ENCODE results near the gene RIMBP2. TPM values are rescaled to one million over a fixed set of nuclear protein-coding genes. Genes with fewer than 3 reads are reported as not detected.

The RIMBP2 gene
- total and polyA plus RNA-seq, 2 experiments from 2014 or later: 0.31 to 0.37 TPM

DNA sequence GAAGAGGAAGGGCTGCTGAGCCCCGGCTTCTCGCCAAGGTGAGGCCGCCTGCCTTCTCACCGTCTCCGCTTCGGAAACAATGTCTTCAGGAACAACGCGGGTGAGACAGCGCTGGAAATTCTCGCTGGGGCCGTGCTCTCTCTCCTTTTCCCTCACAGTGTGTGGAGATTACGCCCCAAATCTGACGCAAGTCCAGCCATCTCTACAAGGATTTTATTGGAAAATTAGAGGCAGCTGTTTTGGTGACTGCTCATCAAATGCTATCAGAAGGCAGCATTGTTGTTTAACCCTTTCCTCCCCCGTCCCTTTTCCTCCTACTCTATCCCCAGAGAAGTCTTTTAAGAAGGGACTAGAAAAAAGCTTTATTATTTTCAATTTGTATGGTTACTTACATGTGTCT is 324.9 kb downstream of the RIMBP2 start:
- Histone ChIP-seq H4K20me1 (replicated peaks; ENCODE audit: insufficient read depth) (no peaks in the 10 kb centered on the region), H3K27ac (ENCODE audit: low read depth) (no peak overlapping the region), H3K4me2 (no peak overlapping the region), H3K9me2 (ENCODE audit: insufficient read depth) (no peaks in the 10 kb centered on the region), H3K27me3 (ENCODE audit: insufficient read depth) (no peaks in the 10 kb centered on the region), H3K4me1 (ENCODE audit: insufficient read depth) (no peaks in the 10 kb centered on the region), H2AFZ (no peak overlapping the region), H3F3A (replicated peaks; ENCODE audit: low read depth) (no peaks in the 10 kb centered on the region), H3K79me2 (replicated peaks; ENCODE audit: insufficient read depth) (no peaks in the 10 kb centered on the region), H3K36me3 (ENCODE audit: insufficient read depth) (no peaks in the 10 kb centered on the region; the same call in 1 of the 2 replicates), H3K4me3 (no peak overlapping the region)
- Mint-ChIP-seq H3K4me1 (no peaks in the 10 kb centered on the region), H3K9me3 (peaks cover 77% of the 10 kb centered on the region), H3K4me3 (no peak overlapping the region), H3K27ac (no peak overlapping the region), H3K27me3 (ENCODE audit: insufficient read depth, low read depth, poor library complexity) (peaks cover 5% of the 10 kb centered on the region), H3K36me3 (ENCODE audit: low read depth) (peaks cover 35% of the 10 kb centered on the region)
- no peak for TF ChIP-seq EZH2phosphoT487 (IDR thresholded peaks at IDR 0.05; ENCODE audit: unreplicated experiment)
- TF ChIP-seq, protein P1, sequence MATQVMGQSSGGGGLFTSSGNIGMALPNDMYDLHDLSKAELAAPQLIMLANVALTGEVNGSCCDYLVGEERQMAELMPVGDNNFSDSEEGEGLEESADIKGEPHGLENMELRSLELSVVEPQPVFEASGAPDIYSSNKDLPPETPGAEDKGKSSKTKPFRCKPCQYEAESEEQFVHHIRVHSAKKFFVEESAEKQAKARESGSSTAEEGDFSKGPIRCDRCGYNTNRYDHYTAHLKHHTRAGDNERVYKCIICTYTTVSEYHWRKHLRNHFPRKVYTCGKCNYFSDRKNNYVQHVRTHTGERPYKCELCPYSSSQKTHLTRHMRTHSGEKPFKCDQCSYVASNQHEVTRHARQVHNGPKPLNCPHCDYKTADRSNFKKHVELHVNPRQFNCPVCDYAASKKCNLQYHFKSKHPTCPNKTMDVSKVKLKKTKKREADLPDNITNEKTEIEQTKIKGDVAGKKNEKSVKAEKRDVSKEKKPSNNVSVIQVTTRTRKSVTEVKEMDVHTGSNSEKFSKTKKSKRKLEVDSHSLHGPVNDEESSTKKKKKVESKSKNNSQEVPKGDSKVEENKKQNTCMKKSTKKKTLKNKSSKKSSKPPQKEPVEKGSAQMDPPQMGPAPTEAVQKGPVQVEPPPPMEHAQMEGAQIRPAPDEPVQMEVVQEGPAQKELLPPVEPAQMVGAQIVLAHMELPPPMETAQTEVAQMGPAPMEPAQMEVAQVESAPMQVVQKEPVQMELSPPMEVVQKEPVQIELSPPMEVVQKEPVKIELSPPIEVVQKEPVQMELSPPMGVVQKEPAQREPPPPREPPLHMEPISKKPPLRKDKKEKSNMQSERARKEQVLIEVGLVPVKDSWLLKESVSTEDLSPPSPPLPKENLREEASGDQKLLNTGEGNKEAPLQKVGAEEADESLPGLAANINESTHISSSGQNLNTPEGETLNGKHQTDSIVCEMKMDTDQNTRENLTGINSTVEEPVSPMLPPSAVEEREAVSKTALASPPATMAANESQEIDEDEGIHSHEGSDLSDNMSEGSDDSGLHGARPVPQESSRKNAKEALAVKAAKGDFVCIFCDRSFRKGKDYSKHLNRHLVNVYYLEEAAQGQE (IDR thresholded peaks at IDR 0.05; ENCODE audit: unreplicated experiment): no peak
- TF ChIP-seq, protein P2, sequence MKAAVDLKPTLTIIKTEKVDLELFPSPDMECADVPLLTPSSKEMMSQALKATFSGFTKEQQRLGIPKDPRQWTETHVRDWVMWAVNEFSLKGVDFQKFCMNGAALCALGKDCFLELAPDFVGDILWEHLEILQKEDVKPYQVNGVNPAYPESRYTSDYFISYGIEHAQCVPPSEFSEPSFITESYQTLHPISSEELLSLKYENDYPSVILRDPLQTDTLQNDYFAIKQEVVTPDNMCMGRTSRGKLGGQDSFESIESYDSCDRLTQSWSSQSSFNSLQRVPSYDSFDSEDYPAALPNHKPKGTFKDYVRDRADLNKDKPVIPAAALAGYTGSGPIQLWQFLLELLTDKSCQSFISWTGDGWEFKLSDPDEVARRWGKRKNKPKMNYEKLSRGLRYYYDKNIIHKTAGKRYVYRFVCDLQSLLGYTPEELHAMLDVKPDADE (IDR thresholded peaks at IDR 0.05): no peak
- TF ChIP-seq ZNF114 (CRISPR knock-in tag; IDR thresholded peaks at IDR 0.05): no peak
- TF ChIP-seq CREB1 (CRISPR knock-in tag; IDR thresholded peaks at IDR 0.05; ENCODE audit: low read depth): no peak
- no peak for TF ChIP-seq JUNB (IDR thresholded peaks at IDR 0.05; ENCODE audit: unreplicated experiment)
- TF ChIP-seq ZNF331 (CRISPR knock-in tag; IDR thresholded peaks at IDR 0.05; ENCODE audit: low read depth): no peak
- TF ChIP-seq, protein P3, sequence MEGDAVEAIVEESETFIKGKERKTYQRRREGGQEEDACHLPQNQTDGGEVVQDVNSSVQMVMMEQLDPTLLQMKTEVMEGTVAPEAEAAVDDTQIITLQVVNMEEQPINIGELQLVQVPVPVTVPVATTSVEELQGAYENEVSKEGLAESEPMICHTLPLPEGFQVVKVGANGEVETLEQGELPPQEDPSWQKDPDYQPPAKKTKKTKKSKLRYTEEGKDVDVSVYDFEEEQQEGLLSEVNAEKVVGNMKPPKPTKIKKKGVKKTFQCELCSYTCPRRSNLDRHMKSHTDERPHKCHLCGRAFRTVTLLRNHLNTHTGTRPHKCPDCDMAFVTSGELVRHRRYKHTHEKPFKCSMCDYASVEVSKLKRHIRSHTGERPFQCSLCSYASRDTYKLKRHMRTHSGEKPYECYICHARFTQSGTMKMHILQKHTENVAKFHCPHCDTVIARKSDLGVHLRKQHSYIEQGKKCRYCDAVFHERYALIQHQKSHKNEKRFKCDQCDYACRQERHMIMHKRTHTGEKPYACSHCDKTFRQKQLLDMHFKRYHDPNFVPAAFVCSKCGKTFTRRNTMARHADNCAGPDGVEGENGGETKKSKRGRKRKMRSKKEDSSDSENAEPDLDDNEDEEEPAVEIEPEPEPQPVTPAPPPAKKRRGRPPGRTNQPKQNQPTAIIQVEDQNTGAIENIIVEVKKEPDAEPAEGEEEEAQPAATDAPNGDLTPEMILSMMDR (conservative IDR thresholded peaks at IDR 0.05; ENCODE audit: low read depth in 2 of 2): no peak
- TF ChIP-seq, protein P4, sequence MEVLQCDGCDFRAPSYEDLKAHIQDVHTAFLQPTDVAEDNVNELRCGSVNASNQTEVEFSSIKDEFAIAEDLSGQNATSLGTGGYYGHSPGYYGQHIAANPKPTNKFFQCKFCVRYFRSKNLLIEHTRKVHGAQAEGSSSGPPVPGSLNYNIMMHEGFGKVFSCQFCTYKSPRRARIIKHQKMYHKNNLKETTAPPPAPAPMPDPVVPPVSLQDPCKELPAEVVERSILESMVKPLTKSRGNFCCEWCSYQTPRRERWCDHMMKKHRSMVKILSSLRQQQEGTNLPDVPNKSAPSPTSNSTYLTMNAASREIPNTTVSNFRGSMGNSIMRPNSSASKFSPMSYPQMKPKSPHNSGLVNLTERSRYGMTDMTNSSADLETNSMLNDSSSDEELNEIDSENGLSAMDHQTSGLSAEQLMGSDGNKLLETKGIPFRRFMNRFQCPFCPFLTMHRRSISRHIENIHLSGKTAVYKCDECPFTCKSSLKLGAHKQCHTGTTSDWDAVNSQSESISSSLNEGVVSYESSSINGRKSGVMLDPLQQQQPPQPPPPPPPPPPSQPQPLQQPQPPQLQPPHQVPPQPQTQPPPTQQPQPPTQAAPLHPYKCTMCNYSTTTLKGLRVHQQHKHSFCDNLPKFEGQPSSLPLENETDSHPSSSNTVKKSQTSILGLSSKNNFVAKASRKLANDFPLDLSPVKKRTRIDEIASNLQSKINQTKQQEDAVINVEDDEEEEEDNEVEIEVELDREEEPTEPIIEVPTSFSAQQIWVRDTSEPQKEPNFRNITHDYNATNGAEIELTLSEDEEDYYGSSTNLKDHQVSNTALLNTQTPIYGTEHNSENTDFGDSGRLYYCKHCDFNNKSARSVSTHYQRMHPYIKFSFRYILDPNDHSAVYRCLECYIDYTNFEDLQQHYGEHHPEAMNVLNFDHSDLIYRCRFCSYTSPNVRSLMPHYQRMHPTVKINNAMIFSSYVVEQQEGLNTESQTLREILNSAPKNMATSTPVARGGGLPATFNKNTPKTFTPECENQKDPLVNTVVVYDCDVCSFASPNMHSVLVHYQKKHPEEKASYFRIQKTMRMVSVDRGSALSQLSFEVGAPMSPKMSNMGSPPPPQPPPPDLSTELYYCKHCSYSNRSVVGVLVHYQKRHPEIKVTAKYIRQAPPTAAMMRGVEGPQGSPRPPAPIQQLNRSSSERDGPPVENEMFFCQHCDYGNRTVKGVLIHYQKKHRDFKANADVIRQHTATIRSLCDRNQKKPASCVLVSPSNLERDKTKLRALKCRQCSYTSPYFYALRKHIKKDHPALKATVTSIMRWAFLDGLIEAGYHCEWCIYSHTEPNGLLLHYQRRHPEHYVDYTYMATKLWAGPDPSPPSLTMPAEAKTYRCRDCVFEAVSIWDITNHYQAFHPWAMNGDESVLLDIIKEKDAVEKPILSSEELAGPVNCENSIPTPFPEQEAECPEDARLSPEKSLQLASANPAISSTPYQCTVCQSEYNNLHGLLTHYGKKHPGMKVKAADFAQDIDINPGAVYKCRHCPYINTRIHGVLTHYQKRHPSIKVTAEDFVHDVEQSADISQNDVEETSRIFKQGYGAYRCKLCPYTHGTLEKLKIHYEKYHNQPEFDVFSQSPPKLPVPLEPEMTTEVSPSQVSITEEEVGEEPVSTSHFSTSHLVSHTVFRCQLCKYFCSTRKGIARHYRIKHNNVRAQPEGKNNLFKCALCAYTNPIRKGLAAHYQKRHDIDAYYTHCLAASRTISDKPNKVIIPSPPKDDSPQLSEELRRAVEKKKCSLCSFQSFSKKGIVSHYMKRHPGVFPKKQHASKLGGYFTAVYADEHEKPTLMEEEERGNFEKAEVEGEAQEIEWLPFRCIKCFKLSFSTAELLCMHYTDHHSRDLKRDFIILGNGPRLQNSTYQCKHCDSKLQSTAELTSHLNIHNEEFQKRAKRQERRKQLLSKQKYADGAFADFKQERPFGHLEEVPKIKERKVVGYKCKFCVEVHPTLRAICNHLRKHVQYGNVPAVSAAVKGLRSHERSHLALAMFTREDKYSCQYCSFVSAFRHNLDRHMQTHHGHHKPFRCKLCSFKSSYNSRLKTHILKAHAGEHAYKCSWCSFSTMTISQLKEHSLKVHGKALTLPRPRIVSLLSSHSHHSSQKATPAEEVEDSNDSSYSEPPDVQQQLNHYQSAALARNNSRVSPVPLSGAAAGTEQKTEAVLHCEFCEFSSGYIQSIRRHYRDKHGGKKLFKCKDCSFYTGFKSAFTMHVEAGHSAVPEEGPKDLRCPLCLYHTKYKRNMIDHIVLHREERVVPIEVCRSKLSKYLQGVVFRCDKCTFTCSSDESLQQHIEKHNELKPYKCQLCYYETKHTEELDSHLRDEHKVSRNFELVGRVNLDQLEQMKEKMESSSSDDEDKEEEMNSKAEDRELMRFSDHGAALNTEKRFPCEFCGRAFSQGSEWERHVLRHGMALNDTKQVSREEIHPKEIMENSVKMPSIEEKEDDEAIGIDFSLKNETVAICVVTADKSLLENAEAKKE (CRISPR knock-in tag; IDR thresholded peaks at IDR 0.05): no peak
- ATAC-seq: no peak
- no peak for DNase-seq (ENCODE audit: low spot score)
